Eye (tissue), 1 donor: ENCODE data around the gene PEX6.

Experiments
- DNase-seq: peaks from one replicate; pipeline ENCODE4 v3.0.0-alpha.2; 2015

The PEX6 gene

DNA sequence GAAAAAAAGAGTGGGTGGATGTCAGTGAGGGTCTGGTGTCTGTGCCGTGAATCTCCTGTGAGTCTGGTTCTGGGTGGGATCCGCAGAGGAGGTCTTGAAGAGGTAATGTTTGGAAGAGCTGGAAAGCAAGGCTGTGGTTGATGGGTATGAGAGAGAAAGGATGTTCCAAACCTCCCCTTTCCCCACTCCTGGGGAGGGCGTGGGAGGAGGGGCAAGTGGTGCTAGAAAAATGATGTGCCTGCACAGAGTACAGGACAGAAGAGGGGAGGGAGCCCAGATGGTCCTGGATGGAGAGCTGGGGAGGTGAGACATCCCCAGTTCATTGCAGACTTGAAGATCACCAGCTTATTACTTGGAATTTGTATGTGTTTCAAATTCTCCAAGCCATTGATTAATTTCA is 46.6 kb downstream of the PEX6 start:
- DNase-seq, result no peak

DNA sequence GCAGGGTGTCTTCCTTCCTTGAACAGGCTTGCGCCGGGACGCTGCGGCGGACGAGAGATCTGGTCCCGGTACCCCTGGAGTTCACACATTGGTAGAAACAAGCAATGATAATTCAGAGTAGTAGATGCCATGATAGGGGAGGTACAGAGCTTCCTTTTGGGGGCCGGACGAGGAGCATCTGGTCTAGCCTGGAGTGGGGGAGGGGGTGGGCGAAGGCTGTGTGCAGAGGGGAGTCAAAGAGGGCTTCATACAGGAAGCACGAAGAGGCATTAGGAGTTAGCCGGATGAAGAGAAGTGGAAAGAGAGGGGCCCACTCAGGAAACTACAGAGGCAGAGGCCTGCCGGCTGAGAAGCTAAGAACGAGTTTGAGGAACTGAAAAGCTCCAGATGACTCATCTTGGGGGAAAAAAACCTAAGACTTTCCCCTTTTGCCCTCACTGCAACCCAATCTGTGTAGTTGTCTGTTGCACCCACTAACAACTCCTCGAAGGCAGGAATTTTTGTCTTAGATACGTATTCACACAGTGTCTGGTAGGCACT is 49.1 kb downstream of the PEX6 start:
- peak; percentile 87 for DNase-seq

DNA sequence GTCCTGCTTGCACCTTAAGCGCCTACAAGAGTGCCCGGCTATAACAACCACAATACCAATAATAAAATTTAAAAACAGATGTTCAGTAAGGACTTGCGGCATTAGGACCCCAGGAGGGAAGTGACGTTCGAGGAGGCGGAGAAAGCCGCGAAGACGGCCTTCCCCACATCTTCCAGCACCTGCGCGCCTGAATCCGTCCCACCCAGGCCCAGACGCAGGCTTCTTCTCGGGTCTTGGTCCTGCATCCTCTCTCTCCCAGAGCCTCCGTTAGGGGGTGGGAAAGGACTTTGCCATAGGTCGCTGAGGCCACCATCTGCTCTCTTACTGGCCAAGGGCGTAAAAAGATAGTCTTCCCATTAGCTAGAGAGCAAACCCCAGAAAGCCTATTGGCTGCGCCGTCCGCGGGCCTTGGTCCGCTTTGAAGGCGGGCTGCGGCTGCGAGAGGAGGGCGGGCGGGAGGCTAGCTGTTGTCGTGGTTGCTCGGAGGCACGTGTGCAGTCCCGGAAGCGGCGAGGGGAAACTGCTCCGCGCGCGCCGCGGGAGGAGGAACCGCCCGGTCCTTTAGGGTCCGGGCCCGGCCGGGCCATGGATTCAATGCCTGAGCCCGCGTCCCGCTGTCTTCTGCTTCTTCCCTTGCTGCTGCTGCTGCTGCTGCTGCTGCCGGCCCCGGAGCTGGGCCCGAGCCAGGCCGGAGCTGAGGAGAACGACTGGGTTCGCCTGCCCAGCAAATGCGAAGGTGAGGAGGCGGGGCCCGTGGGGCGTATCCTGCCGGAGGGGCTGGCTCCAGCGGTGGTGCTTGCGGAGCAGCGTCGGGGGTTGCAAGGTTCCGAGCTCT is 49.8 kb downstream of the PEX6 start, which contains the start of gene CNPY3:
TSS of gene CNPY3 (plus strand) at position 495 of the 835 bp plus-strand sequence. CDS start at position 586, 91 bp downstream.
- DNase-seq, result peak; percentile 98

DNA sequence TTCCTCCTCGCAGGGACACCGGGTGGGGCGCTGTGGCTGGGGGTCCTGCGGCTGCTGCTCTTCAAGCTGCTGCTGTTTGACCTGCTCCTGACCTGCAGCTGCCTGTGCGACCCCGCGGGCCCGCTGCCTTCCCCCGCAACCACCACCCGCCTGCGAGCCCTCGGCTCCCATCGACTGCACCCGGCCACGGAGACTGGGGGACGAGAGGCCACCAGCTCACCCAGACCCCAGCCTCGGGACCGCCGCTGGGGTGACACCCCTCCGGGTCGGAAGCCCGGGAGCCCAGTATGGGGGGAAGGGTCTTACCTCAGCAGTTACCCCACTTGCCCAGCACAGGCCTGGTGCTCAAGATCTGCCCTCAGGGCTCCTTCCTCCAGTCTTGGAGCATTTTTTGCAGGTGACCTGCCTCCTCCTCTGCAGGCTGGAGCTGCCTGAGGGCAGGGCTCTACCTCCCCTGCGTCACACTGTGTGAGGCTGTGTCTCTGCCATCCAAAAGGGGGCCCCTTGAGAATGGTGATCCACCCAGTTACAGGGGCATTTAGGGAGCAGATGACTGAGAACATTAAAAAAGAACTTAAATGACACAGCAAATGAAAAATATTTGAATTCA is 53.6 kb downstream of the PEX6 start:
- no peak for DNase-seq

- DNase-seq, result no peak
Observed at GRCh38 chr6:42923666-42924065, 55.3 kb downstream of the PEX6 start.

DNA sequence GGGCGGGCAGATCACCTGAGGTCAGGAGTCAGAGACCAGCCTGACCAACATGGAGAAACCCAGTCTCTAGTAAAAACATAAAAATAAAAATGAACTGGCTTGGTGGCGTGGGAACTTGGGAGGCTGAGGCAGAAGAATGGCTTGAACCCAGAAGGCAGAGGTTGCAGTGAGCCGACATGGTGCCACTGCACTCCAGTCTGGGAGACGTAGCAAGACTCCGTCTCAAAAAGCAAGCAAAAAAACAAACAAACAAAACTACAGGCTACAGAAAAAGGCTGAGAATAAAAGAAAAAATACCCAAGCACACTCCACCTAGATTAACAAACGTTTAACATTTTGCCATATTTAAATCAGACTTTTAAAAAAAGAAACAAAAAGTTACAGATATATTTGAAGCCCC is 57.2 kb downstream of the PEX6 start:
- DNase-seq, result no peak

- DNase-seq, result no peak
Observed at GRCh38 chr6:42916288-42916687, 62.7 kb downstream of the PEX6 start.

- no peak for DNase-seq
Observed at GRCh38 chr6:42915732-42916131, 63.2 kb downstream of the PEX6 start, which contains the start of gene PTCRA. TSS of gene PTCRA (plus strand) at chr6:42916053. CDS start at chr6:42916070, 17 bp downstream.

DNA sequence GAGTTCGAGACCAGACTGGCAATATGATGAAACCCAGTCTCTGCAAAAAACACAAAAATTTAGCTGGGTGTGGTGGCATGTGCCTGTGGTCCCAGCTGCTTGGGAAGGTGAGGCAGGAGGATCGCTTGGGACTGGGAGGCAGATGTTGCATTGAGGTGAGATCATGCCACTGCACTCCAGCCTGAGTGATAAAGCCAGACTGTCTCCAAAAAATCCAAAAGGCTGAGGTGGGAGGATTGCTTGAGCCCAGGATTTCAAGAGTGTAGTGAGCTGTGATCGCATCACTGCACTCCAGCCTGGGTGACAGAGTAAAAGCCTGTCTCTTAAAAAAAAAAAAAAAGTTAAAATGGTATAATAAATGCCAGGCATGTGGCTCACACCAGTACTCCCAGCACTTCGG is 64.4 kb downstream of the PEX6 start:
- DNase-seq, result no peak
